ENCODE measurements around the gene ZBP1.
"Not testable (repeated sequence)": the region's sequence is repeated elsewhere in the genome, so short reads cannot be mapped to it uniquely, and the experiment has no call there.

Gene ZBP1

DNA sequence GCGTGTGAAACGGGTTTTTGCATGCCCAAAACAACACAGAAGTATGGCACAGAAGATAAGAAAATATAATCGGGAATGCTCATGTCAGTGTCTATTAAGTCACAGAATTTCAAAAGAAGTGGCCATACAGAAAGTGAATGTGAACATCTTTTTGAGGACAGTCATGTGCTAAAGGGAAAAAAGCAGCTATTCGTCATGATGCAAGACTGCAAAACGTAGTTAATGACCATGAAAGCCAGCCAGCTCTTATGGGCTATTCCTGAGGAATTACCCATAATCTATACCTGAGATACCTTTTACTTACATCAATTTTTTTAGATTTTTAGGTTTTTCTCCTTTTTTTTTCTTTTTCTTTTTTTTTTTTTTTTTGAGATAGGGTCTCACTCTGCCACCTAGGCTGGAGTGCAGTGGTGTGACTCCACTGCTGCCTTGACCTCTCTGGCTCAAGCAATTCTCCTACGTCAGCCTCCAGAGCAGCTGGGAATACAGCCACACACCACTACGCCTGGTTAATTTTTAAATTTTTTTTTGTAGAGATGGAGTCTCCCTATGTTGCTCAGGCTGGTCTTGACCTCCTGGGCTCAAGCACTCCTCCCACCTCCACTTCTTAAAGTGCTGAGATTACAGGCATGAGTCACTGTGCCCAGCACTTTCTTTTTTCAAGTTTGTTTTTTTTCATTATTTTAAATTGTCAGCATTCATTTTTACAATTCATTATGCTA is 18.1 kb upstream of the ZBP1 start:
- no peak for DNase-seq

DNA sequence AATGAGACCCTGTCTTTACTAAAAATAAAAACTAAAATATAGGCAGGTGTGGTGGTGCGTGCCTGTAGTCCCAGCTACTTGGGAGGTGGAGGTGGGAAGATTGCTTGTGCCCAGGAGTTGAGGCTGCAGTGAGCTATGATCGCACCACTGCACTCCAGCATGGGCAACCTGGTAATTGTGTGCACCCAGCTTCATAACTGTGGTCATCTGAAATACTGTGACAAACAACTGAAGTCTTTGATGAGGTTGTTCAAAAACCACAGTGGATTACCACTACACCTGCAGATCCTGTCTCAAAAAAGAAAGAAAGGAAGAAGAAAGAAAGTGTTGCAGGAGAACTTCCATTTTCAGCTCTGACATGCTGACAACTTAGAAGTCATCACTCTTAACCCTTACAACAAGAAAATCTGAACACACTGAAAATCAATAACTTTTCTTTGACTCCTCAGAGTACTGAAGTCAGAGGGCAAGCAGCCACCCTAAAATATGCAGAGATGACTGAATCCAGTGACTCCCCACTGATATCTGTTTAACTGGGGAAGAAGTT is 13.8 kb upstream of the ZBP1 start:
- no peak for DNase-seq

DNA sequence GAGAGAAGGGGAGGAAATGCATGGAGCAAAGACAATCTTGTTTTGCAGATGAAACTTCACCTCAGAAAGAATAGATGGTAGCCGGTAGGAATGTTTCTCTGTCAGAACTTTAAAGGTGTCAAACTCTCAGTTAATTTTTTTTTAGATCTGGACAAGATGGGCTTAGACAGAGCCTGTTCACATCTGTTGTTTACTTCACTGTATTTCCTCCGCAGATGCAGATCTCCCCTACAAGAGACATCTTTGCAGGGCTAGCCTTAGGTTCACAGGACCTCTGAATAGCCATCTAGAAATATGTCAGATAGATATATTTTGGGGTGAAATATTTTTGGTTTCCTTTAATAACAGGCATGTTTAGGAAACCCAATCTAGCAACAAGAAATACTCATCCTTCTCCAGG is 12.1 kb upstream of the ZBP1 start:
- no peak for DNase-seq

DNA sequence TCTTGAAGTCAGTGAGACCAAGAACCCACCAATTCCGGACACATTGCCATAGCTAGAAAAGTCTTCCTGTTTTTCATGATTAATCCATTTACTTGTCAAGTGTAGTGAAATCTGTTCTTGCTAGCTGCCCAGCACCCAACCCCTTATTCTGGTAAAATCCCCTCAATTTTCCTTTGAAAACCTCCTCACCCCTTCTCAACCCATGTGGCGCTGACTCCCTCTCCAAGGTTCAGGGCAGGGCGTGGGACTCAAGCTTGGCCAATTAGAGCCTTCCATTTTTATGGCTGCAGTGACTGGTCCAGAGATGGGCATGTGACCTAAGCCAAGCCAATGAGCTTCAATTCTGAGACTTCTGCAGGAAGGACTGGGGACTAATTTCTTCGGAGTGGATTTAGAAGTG is 9.8 kb upstream of the ZBP1 start:
- DNase-seq, result no peak

DNA sequence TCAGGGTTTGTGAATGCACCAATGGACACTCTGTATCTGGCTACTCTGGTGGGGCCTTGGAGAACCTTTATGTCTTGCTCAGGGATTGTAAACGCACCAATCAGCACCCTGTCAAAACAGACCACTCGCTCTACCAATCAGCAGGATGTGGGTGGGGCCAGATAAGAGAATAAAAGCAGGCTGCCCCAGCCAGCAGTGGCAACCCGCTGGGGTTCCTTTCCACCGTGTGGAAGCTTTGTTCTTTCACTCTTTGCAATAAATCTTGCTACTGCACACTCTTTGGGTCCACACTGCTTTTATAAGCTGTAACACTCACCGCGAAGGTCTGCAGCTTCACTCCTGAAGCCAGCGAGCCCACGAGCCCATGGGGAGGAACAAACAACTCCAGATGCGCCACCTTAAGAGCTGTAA is 9.3 kb upstream of the ZBP1 start:
- DNase-seq, result not testable (repeated sequence)

DNA sequence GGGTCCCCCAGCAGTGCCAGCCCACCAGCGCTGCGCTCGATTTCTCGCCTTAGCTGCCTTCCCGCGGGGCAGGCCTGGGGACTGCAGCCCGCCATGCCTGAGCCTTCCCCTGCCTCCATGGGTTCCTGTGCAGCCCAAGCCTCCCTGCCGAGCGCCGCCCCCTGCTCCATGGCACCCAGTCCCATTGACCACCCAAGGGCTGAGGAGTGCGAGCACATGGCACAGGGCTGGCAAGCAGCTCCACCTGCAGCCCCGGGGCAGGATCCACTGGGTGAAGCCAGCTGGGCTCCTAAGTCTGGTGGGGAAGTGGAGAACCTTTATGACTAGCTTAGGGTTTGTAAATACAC is 8.7 kb upstream of the ZBP1 start:
- DNase-seq, result not testable (repeated sequence)

DNA sequence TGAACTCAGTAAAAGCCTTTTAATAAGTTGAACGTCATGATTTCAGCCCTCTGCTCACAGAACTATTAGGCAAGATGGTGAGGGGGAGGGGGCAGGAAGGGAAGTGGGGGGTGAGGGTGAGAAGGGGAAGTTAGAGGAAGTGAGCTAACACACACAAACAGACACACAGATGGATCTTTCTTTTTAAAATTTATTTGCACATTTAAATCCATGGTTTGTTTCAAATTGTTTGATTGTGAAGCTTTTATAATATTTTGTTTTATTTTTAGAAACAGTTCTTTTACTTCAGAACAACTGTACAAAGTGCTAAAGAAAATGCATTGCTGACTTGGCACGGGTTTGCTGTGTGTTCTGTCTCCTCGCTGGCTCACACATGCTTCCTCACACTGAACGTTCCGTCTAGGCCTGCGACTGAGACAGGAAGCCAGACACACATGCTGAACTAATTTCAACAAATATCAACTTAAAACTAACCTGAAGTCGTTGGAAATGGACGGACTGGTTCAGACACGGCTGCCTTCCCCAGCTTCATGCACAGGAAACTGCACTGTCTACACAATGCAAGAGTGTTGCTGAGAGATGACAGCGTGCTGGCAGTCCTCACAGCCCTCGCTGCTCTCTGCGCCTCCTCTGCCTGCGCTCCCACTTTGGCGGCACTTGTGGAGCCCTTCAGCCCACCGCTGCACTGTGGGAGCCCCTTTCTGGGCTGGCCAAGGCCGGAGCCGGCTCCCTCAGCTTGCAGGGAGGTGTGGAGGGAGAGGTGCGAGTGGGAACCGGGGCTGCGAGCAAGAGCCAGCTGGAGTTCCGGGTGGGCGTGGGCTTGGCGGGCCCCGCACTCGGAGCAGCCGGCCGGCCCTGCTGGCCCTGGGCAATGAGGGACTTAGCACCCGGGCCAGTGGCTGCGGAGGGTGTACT is 8.1 kb upstream of the ZBP1 start:
- no peak for DNase-seq

DNA sequence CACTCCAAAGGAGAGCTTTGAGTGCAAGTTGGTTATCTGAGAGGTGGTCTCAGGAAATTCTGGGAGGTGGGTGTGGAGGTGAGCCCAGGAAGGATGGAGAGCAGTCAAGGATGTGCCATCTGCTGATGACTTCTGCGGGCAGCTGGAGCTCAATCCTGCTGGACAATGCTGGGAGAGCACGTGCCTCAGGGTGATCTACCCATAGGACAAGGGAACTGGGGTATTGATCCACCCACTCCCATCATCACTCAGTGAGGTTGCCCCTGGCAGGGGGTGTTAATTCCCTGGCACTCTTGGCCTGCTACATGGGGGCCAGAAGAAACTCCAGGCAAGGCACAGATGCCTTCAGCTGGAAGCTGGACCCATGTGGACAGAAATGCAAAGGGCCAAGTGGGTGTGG is 7.1 kb upstream of the ZBP1 start:
- DNase-seq, result no peak

DNA sequence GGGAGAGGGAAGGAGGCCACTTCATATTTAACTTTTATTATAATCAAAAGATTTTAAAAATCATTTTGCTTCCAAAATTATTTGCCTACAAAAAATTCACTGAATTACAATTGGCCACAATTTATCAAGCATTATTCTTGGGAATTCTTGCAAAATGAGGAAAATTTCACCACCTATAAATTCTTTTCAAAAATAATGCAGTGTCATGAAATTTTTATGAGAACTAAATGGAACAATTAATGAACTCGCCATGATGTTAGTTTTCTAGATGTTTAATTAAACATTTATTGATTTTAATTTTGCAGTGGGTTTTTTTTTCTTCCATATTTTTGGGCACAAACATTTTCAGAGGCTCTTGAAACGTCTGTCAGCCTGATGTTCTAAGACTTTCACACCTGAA is 5.8 kb upstream of the ZBP1 start:
- no peak for DNase-seq

DNA sequence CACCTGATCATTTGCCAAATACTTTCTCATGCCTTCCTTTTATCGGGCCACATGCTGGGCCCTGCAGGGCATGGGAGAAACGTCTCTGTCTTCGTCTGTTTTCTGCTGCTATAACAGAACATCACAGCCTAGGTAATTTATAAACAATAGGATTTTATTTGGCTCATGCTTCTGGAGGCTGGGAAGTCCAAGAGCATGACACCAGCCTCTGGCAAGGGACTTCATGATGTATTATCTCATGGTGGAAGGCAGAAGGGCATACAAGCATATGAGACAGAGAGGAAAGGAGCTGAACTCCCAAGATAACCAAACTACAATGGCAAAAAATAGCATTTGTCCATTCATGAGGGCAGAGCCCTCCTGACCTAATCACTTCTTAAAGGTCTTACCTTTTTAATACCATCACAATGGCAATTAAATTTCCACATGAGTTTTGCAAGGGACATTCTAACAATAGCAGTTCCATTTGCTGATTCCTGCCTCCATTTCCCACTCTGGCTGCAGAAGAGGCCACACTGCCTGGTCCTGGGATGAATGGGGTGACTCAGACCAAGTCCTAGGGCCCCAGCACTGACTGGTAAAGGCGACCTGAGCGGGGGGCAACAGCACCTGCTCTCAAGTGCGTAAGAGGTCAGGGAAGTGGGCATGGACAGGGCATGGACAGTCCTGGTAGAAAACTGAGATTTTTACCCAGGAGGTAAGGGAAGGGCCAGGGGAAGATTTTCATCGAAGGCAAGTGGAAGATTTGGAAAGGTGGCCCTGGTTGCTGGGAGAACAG is 5.1 kb upstream of the ZBP1 start:
- DNase-seq, result no peak

DNA sequence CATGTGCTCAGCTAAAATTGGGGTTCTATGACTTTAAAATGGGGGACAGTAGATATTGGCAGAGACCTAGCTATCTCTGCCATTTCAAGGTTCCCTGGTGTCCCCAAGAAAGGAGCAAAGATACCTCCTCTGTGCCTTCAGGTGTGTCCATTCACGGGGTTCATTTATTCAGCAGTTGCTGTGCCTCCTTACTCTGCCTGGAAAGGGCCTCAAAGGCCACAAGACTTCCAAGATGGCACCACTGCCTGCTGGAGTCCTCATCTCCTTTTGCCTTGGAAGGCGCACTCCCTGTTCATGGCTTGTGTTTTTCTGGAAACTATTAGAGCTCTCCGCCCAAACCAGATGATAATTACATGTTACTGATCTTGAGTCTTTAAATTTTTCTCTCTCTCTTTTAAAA is 3.9 kb upstream of the ZBP1 start:
- no peak for DNase-seq

DNA sequence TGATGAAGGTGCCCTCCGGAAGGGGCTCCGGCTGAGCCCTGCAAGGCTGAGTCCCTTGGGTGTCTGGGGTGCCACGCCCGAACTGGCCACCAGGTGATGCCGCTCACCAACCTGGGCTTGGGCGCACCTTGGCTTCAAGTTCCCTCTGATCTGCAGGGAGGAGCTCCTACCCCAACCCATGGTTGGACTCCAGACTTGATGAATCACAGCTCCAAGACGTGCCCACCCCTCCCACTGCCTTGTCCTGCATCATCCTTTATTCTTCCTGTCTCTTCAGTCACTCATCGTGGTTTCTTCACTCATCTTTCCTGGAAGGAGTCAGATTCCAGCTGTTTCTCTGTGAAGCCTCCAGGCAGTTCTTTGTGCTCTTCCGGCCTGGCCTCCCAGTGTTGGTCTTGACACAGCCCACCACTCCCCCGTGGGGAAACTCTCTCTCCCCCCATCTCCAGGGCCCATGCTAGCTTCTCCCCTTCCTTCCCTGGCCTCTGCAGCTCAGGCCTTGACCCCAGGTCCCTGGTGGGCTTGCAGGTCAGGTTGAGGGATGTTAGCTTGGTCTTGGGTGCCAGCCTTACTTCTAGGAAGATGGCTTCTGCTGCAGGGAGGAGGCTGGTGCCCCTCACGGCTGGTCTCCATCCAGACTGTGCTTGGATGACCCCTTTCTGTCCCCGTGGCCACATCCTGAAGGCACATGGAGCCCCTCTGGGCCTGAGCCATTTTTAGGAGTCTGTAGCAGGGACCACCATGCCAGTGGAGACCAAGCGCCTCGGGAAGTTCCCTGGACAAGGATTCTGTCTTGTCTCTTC is 2.6 kb upstream of the ZBP1 start:
- peak; percentile 61 for DNase-seq

DNA sequence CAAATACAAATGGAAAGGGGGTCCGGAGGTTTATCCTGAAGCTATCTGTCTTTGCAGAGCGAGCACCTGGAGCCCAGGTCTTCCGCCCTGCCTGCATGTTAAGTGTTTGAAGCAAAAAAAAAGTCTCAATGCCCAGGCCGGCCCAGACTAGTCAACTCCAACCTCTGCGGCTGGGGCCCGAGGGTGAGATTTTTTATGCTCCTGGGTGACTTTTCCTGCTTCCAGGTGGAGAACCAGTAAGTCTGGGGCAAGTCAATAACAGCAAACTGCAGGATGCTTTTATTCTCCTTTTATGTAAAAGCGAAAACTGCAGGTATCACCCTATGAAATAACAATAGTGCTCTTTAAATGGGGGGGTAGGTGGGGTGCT is 2.0 kb upstream of the ZBP1 start:
- DNase-seq, result no peak

DNA sequence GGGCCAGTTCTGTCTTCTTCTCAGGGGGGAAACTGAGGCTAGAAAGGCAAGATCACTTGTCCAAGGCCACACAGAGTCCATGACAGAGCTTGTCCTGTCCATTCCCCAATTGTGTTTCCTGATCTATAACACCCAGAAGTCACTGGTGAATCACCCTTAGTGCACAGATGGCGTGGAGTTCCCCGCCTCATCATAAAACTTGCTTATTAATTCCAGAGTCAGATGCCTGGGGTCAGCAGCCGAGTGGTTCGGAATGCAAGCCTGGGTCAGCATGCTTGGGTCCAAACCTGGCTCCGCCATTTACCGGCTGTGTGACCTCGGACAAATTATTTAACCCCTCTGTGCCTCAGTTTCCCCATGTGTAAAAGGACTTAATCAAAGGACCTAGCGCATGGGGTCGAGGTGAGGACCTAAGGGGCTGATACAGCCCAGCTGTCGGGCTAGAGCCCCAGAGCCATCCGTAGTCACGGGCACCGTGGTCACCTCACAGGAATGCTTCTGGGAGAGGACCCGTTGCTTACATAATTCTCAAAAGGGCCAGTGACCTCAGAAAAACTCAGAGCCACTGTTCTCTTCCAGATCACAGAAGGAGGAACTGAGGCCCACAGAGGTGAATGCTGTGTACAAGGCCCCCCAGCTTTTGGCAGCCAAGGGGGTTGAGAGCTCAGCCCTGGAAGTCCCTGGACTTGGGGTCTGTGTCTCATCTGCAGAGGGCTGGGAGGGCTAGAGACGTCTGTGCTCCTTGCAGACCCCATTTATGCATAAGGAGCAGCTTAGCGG is 1.4 kb upstream of the ZBP1 start:
- no peak for DNase-seq

DNA sequence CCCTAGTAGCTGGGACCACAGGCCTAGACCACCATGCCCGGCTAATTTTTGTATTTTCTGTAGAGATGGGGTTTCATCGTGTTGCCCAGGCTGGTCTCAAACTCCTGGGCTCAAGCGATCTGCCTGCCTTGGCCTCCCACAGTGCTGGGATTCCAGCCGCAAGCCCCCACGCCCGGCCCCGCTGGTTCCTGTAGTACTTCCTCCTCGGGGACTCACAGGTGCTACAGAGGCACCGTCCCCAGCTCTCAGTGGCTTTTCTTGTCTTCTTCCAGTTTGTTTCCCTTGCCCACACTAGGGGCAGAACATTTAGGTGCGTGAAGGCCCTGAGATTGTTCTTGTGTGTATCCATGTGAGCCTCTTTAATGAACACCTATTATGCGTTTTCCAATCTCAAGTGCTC is 773 bp upstream of the ZBP1 start:
- DNase-seq, result no peak

DNA sequence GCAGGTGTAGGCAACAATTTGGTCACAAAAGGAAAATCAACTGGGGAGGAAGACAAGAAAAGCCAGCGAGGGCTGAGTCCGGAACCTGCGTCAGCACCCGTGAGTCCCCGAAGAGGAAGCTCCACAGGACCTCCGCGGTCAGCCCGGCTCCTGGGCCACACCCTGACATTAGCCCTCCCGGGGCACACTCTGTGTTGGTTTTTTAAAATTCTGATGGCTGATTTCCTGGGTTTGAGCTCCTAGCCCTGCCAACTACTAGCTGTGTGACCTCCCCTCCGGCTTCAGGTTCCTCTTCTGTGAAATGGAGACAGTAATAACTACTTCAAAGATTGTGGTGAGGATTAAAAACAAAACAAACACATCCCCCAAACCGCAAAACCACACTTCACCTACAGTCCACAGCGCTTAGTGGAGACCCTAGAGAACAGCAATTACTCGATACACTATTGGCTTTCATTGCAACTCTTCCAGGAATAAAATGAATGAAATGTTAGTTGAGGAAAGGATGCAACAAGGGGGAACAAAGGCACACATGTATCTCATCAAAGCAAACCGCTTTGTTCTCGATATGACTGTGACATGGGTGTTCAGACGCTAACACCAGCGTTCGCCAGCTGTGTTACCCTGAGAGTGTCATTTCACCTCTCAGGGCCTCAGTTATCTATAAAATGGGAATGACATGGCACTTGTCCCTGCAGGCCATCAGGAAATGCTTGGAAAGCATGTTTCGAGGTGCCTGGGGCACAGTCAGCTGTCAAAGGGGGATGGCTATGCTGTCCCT is 985 bp downstream of the ZBP1 start:
- DNase-seq, result no peak

DNA sequence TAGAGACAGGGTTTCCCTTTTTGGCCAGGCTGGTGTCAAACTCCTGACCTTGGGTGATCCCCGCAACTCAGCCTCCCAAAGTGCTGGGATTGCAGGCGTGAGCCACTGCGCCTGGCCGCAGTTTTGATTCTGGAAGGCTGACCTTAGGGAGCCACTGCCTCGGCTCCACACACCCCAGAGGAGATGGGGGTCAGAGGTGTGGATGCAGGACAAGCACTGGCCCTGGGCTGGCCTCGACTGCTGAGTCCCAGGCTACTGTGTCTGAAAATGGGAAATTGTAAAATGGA is 1.5 kb downstream of the ZBP1 start:
- no peak for DNase-seq

DNA sequence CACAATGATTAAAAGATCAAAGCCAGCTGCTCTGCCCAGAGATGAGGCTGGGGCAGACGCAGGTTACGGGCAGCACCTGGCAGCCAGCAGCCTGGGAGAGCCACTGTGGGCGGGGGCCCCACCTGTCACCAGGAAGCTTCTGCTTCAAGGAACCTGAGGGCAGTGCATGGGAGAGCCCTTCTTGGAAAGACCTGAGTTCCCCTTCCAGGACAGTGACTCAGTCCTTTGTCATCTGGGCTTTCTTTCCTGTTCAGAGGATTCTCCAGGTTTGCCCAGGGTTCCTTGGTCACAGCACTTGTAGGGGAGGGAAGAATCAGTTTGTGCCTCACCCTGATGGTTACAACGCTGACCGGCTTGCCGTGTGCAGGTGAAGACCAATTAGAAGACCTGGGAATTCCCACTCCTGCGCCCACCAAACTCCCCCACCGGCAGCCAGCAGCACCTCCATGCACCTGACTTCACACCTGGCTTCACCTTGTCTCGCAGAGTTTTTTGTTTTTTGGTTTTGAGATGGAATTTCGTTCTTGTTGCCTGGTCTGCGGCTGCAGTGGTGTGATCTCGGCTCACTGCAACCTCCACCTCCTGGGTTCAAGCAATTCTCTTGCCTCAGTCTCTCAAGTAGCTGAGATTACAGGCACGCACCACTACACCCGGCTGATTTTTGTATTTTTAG is 2.0 kb downstream of the ZBP1 start:
- no peak for DNase-seq

DNA sequence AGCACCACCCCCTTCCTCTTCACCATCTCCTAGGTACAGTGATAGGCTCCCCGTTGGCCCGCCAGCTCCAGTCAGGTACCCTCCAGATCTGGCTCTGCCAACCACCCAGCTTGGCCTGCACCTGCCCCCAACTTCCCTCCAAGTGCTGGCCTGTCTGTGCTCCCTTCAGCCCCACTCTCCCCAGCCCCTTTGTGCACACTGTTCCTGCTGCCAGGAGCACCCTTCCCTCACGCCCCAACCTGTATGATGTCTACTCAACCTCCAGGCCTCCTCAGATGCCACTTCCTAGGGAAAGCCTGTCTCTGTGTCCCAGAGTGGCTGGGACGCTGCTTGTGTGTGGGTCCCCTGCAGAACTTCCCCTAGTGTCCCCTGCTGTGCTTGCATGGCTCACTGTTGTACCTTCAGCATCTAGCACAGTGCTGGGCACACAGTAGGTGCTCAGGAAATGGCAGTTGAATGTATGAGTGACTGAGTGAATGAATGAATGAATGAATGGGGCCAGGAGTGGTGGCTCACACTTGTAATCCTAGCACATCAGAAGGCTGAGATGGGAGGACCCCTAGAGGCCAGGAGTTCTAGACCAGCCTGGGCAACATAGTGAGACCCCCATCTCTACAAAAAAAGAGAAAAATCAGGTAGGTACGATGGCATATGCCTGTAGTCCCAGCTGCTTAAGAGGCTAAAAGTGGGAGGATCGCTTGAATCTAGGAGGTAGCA is 3.0 kb downstream of the ZBP1 start:
- no peak for DNase-seq

Data from retina (tissue), 1 donor.